Stomach smooth muscle (tissue), 2 donors: ENCODE measurements around the gene ENKD1.

Experiments
- H3K27ac ChIP-seq: one replicate; pipeline ENCODE4 v1.7.0; 2013; ENCODE audit warnings: mild to moderate bottlenecking, low read length, inconsistent platforms
- H3K27me3 ChIP-seq, 2 donors: one replicate each; pipeline ENCODE4 v1.7.0; 2013; ENCODE audit warnings: low read length in 2 of 2; ENCODE audit not compliant: insufficient read depth in 2 of 2, control insufficient read depth in 1 of 2
- H3K36me3 ChIP-seq, 2 donors: one replicate each; pipeline ENCODE4 v1.7.0; 2013; ENCODE audit warnings: low read length in 2 of 2; ENCODE audit not compliant: control insufficient read depth in 2 of 2, insufficient read depth in 2 of 2
- H3K4me1 ChIP-seq: one replicate; pipeline ENCODE4 v1.7.0; 2013; ENCODE audit warnings: low read length; ENCODE audit not compliant: control insufficient read depth, insufficient read depth
- H3K4me3 ChIP-seq, 2 donors: one replicate each; pipeline ENCODE4 v1.7.0; 2013; ENCODE audit warnings: low read length in 2 of 2
- H3K9ac ChIP-seq, 2 donors: one replicate each; pipeline ENCODE4 v1.7.0; 2013; ENCODE audit warnings: low read length in 2 of 2, mild to moderate bottlenecking in 1 of 2
- H3K9me3 ChIP-seq, 2 donors: one replicate each; pipeline ENCODE4 v1.7.0; 2013; ENCODE audit warnings: low read length in 2 of 2; ENCODE audit not compliant: control insufficient read depth in 2 of 2
- donor health status: healthy.
- donor health status: Pancreatic carcinoma.

ENKD1 gene

DNA sequence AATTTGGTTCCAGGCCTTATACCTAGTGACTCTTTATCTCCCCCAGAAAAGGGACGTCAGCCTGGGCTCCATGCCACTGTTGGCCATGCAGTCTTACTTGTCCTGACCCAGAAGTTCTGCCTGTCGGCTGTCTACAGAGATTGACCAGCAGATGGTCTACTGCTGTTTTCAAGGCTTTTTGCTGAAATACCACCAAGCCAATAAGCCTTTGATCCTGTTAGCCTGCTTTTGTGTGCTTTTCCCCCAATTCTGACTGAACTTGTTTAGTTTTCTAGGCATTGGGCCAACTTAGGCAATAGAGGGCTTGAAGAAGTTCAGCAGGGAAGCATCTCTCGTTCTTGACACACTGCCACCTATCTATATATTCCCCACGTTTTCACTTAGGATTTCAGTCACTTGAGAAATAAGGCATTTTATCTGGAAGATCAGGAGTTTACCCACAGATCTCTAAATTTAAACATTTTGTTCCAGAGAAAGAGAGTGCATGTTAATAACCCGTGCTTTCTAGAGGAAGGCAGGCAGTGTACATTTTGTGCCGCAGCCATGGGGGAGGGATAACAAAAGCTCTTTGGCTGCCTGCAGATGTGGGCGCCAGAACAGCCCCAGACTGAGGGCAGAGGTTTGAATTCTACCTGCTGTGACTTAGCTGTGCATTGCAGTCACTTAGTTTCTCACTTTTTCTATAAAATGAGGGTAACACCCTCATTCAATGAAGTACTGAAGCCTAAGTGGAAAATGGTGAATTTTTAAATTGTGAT lies 34.0 kb downstream of the ENKD1 start:
- peaks cover 24 to 30% of the 10 kb centered on the region in 2 donors for H3K36me3 ChIP-seq
- no peak overlapping the region for H3K4me3 ChIP-seq
- H3K27ac ChIP-seq = no peak overlapping the region
- H3K9ac ChIP-seq = no peak overlapping the region
- no peaks in the 10 kb centered on the region for H3K9me3 ChIP-seq
- H3K27me3 ChIP-seq = no peaks in the 10 kb centered on the region
- peaks cover 8% of the 10 kb centered on the region for H3K4me1 ChIP-seq

DNA sequence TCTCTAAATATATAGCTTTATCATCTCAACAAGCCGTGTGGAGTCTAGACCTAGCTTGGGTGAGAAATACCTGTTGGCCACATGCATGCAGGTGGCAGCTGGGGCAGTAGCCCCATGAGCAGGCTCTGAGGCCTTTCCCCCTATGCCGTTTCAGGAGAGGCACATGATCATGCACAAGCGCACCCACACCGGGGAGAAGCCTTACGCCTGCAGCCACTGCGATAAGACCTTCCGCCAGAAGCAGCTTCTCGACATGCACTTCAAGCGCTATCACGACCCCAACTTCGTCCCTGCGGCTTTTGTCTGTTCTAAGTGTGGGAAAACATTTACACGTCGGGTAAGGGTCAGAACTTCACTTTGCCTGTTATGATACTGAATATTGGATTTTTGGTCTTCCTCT lies 38.3 kb downstream of the ENKD1 start:
- H3K36me3 ChIP-seq = peaks cover 32 to 36% of the 10 kb centered on the region in 2 donors
- no peak overlapping the region for H3K9ac ChIP-seq
- H3K4me1 ChIP-seq = peaks cover 8% of the 10 kb centered on the region
- H3K27me3 ChIP-seq = no peaks in the 10 kb centered on the region
- no peak overlapping the region for H3K27ac ChIP-seq
- H3K4me3 ChIP-seq = no peak overlapping the region
- H3K9me3 ChIP-seq = no peaks in the 10 kb centered on the region

DNA sequence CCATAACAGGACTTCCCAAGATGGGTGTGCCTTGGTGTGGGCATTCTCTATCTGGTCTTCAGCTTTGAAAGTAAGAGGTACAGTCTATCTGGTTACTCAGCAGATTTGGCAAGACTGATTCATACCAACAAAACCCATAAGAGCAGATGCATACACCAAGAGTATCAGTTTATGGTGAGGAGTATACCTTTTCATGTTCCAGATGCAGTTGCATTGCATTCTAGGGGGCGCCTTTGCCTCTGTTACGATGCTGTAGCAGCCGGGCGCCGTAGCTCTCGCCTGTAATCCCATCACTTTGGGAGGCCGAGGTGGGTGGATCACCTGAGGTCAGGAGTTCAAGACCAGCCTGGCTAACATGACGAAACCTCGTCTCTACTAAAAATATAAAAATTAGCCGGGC lies 52.7 kb downstream of the ENKD1 start:
- Histone ChIP-seq H3K36me3 (peaks cover 27 to 31% of the 10 kb centered on the region in 2 donors), H3K9me3 (no peaks in the 10 kb centered on the region), H3K9ac (no peak overlapping the region), H3K27me3 (no peaks in the 10 kb centered on the region), H3K4me1 (no peaks in the 10 kb centered on the region), H3K27ac (no peak overlapping the region), H3K4me3 (no peak overlapping the region)
